ENCODE measurements around the gene PILRA.

DNA sequence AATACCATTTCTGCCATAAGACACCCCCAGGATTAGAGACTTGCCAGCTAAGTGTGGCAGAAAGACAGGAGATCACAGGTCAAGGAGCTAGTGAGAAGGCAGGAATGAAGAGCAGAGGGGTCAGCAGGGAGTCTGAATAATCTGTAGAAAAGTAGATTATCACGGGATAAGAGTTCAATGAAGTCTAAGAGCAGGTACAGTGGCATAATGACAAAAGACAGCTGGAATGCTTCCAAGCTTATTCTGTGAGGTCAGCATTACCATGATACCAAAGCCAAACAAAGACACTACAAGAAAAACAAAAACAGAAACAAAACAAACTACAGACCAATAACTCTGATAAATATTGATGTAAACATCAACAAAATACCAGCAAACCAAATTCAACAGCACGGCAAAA, 20.8 kb downstream of the PILRA start:
- TF ChIP-seq EZH2 (IDR thresholded peaks at IDR 0.05; ENCODE audit: insufficient read depth, poor library complexity, severe bottlenecking) (no peak), EZH2phosphoT487 (IDR thresholded peaks at IDR 0.05; ENCODE audit: insufficient read depth, low read depth) (no peak)
